ENCODE data around the gene TBATA. TPM values are rescaled to one million over a fixed set of nuclear protein-coding genes. Genes with fewer than 3 reads are reported as not detected.
A peak's percentile ranks its signal among the peaks of the same experiment; 100 is the strongest.

TBATA gene
- total and polyA plus RNA-seq, 8 donors, result not detected

GRCh38 chr10:70751356-70751755 lies 33.8 kb downstream of the TBATA start:
- H3K27ac ChIP-seq, result no peak overlapping the region
- intact Hi-C loops (cut with DNase I), result loop anchor here in 1 of 3 donors (10.0 kb wide), 1 partner anchor 297 kb away; no protein-coding TSS in a partner anchor
- peak in 2 of 6 donors; percentile 40 to 43 for DNase-seq
- H3K4me3 ChIP-seq, result no peak overlapping the region
- no peak for FAIRE-seq
- no peak for ATAC-seq
- TF ChIP-seq CTCF (IDR thresholded peaks at IDR 0.05), result no peak
- no peaks in the 10 kb centered on the region for H3K9me3 ChIP-seq
- H3K4me1 ChIP-seq, result no peaks in the 10 kb centered on the region
- 86 to 92% methylated on average over 7 to 9 of the region's 9 CpGs for WGBS, 2 donors
- no peaks in the 10 kb centered on the region for H3K36me3 ChIP-seq
- no peaks in the 10 kb centered on the region for H3K27me3 ChIP-seq

- 58 to 65% methylated on average over 3 of the region's 3 CpGs for WGBS, 2 donors
- intact Hi-C loops (cut with DNase I), result loop anchor here in 1 of 3 donors (10.0 kb wide), 1 partner anchor 295 kb away; no protein-coding TSS in a partner anchor
- Histone ChIP-seq H3K4me1 (no peaks in the 10 kb centered on the region), H3K36me3 (no peaks in the 10 kb centered on the region), H3K27ac (no peak overlapping the region), H3K27me3 (no peaks in the 10 kb centered on the region), H3K4me3 (no peak overlapping the region), H3K9me3 (no peaks in the 10 kb centered on the region)
- DNase-seq (peak in 2 of 6 donors; percentile 18 to 19), ATAC-seq (no peak), FAIRE-seq (no peak)
- no peak for TF ChIP-seq CTCF (IDR thresholded peaks at IDR 0.05)
Measured at GRCh38 chr10:70750156-70750703, 34.9 kb downstream of the TBATA start.

DNA sequence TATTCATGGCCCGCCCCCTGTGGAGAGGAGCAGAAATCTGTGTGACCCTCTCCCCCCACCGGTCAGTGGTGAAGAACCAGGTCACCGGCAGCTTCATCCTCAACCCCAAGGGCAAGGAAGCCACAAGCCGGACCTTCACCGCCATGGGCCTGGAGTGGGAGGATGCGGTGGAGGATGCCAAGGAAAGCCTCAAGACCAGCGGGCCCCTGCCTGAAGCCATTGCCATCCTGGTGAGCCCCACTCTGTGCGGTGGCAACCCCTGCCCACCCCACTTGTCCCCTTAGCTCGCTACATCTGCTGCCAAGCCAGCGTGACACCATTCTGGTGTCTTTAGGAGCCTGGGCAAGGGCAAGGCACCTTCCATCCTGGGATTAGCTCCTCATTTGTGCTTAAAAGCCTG lies 35.4 kb downstream of the TBATA start:
- H3K27me3 ChIP-seq, result no peaks in the 10 kb centered on the region
- H3K4me3 ChIP-seq, result no peak overlapping the region
- H3K36me3 ChIP-seq, result no peaks in the 10 kb centered on the region
- intact Hi-C loops (cut with DNase I), result loop anchor here in 2 of 3 donors (5.0 to 10.0 kb wide), 2 partner anchors 282 to 295 kb away; no protein-coding TSS in a partner anchor
- no peak for TF ChIP-seq CTCF (IDR thresholded peaks at IDR 0.05)
- no peaks in the 10 kb centered on the region for H3K4me1 ChIP-seq
- FAIRE-seq (no peak), ATAC-seq (no peak), DNase-seq (peak in 2 of 6 donors; percentile 33 to 42)
- H3K9me3 ChIP-seq, result no peaks in the 10 kb centered on the region
- WGBS, 2 donors, result 90 to 94% methylated on average over 9 to 10 of the region's 10 CpGs
- no peak overlapping the region for H3K27ac ChIP-seq

GRCh38 chr10:70748801-70749573 lies 36.2 kb downstream of the TBATA start:
- no peak for ATAC-seq
- 89% methylated on average over 10 of the region's 10 CpGs for WGBS, 2 donors
- DNase-seq, result peak in 2 of 6 donors; percentile 13 to 25
- no peak for FAIRE-seq
- Histone ChIP-seq H3K27me3 (no peaks in the 10 kb centered on the region), H3K36me3 (no peaks in the 10 kb centered on the region), H3K4me1 (no peaks in the 10 kb centered on the region), H3K27ac (no peak overlapping the region), H3K4me3 (no peak overlapping the region), H3K9me3 (no peaks in the 10 kb centered on the region)
- no peak for TF ChIP-seq CTCF (IDR thresholded peaks at IDR 0.05)
- intact Hi-C loops (cut with DNase I), result loop anchor here in 1 of 3 donors (5.0 kb wide), 1 partner anchor 282 kb away; no protein-coding TSS in a partner anchor
